HG03280 (cell line): Measurements from ENCODE around the gene HOXC9.
A peak's percentile ranks its signal among the peaks of the same experiment; 100 is the strongest.

Source experiments
- ATAC-seq: cut with Tn5 transposase; IDR thresholded peaks from one replicate; pipeline ENCODE4 v1.9.1; 2021; ENCODE audit warnings: mild to moderate bottlenecking, moderate library complexity; ENCODE audit not compliant: unreplicated experiment

HOXC9 gene

GRCh38 chr12:54011665-54012532, 11.9 kb downstream of the HOXC9 start:
- no peak for ATAC-seq

GRCh38 chr12:54012631-54013409, 12.9 kb downstream of the HOXC9 start:
- no peak for ATAC-seq

- ATAC-seq = no peak
Observed at GRCh38 chr12:54014377-54015017, 14.5 kb downstream of the HOXC9 start.

- no peak for ATAC-seq
Observed at GRCh38 chr12:54015018-54015931, 15.3 kb downstream of the HOXC9 start.

GRCh38 chr12:54016051-54016450, 16.1 kb downstream of the HOXC9 start:
- no peak for ATAC-seq

GRCh38 chr12:54016478-54016964, 16.6 kb downstream of the HOXC9 start:
- ATAC-seq = no peak

- peak; percentile 33 for ATAC-seq
Observed at GRCh38 chr12:54017027-54017788, 17.2 kb downstream of the HOXC9 start.

GRCh38 chr12:54017878-54018467, 18.0 kb downstream of the HOXC9 start:
- peak; percentile 78 for ATAC-seq

- ATAC-seq = no peak
Observed at GRCh38 chr12:54018468-54018984, 18.6 kb downstream of the HOXC9 start.

- no peak for ATAC-seq
Observed at GRCh38 chr12:54019091-54019811, 19.3 kb downstream of the HOXC9 start.

- no peak for ATAC-seq
Observed at GRCh38 chr12:54019924-54020590, 20.1 kb downstream of the HOXC9 start.

GRCh38 chr12:54020591-54021405, 20.8 kb downstream of the HOXC9 start:
- no peak for ATAC-seq

GRCh38 chr12:54021432-54022013, 21.6 kb downstream of the HOXC9 start:
- no peak for ATAC-seq

GRCh38 chr12:54022960-54023884, 23.3 kb downstream of the HOXC9 start:
- no peak for ATAC-seq

GRCh38 chr12:54024127-54024526, 24.2 kb downstream of the HOXC9 start:
- no peak for ATAC-seq
